Body of pancreas (tissue), 4 donors: ENCODE data around the gene ZNF681. TPM values are rescaled to one million over a fixed set of nuclear protein-coding genes. Genes with fewer than 3 reads are reported as not detected.

Source experiments
- ATAC-seq: fragments of 150-250 bp; one replicate; pipeline ENCODE4 v1.9.1; 2016
- DNase-seq, 4 donors: peaks; one replicate each; pipeline ENCODE4 v3.0.0-alpha.2; 2019
- H3K27ac ChIP-seq, 4 donors: fragments of 200-600 bp; sonication (generic); 1 replicate in 3 of 4; 2 replicates in 1 of 4; pipeline versions ENCODE4 v1.5.1 to v1.6.1; 2016 to 2019; ENCODE audit warnings: mild to moderate bottlenecking in 1 of 4, mixed read lengths in 1 of 4, moderate library complexity in 1 of 4
- H3K27me3 ChIP-seq, 2 donors: fragments of 200-600 bp; sonication (generic); one replicate each; pipeline ENCODE4 v1.6.0; 2016; ENCODE audit warnings: mild to moderate bottlenecking in 1 of 2
- H3K36me3 ChIP-seq, 2 donors: fragments of 200-600 bp; sonication (generic); replicated peaks in 1 of 2; 2 replicates each; pipeline ENCODE4 v1.5.1; 2016; ENCODE audit warnings: low read depth in 2 of 2; ENCODE audit not compliant: insufficient read depth in 1 of 2
- H3K4me1 ChIP-seq: fragments of 200-600 bp; sonication (generic); one replicate; pipeline ENCODE4 v1.6.0; 2016
- H3K4me3 ChIP-seq, 2 donors: fragments of 200-600 bp; sonication (generic); 1 replicate in 1 of 2; 2 replicates in 1 of 2; pipeline ENCODE4 v1.5.1; 2016 to 2019
- H3K9me3 ChIP-seq, 3 donors: fragments of 200-600 bp; sonication (generic); 1 replicate in 2 of 3; 2 replicates in 1 of 3; pipeline ENCODE4 v1.5.1; 2016
- POLR2A ChIP-seq, 3 donors: fragments of 450-650 bp; IDR thresholded peaks; one replicate each; pipeline ENCODE4 v1.6.1; 2016; ENCODE audit warnings: antibody characterized with exemption in 3 of 3, mild to moderate bottlenecking in 2 of 3
- WGBS, 2 donors: methylation state at CpG; one replicate each; pipeline ENCODE4 v1.1.5; 2017; 5-methylcytosine and 5-hydroxymethylcytosine counted together
- intact Hi-C: fragments of 100-400 bp; cut with DNase I; formaldehyde crosslinking; loops from one replicate; pipeline ENCODE4 v1.15.1; 2023
- total RNA-seq, 2 donors: library from RNA; depleted of rRNA; stranded (reverse); fragments of >200 nt; gene quantifications; one replicate each; pipeline ENCODE4 v1.1.0, GENCODE V29; 2016
- TF ChIP-seq, protein P1 (sequence below), 7 experiments: fragments of 450-650 bp in 4 of 7; fragments of 200-600 bp in 3 of 7; sonication (generic) in 3 of 7; IDR thresholded peaks; one replicate each; pipeline ENCODE4 v1.5.1; 2016 to 2019; ENCODE audit warnings: antibody characterized with exemption in 7 of 7

The ZNF681 gene
- total RNA-seq, 2 donors from 2014 or later = 0.99 to 2.1 TPM

DNA sequence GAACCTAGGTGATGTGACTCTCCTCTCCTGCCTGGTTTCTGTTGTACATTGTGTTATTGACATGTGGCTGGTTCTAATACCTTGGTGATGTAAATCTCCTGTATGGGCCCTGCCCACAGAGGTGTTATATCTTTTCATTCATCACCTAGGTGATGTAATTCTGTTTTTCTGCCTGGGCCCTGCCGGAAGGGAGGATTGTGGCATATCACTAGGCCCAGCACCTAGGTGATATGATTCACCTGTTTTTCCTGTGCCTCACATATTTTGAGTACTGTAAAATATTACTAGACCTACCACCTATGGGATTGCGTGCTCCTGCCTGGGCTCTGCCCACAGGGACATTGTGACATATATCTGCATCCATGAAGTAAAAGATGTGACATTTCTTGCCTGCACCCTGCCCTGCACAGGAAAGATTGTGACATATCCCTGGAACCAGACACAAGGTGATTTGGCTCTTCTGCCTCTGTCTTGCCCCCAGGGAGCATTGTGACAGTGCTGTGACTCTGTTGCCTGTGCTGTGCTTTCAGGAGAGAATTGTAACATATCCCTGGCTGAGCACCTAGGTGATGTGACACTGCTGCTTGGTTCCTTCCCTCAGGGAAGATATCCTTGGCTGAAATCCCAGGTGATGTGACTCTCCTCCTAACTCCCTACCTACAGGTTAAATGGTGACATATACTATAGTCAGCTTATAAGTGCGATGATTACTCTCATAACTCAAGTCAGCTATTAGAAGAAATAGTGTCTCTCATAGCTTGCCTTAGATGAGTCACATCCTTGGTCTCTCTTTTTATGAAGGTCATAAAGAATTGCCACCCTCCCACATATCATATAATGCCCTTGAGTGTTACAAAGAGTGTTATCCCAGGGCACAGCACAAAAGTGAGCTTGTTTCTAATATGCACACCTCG, 13.3 kb upstream of the ZNF681 start:
- no peak for ATAC-seq
- no peak for TF ChIP-seq POLR2A (IDR thresholded peaks at IDR 0.05)
- TF ChIP-seq, protein P1, sequence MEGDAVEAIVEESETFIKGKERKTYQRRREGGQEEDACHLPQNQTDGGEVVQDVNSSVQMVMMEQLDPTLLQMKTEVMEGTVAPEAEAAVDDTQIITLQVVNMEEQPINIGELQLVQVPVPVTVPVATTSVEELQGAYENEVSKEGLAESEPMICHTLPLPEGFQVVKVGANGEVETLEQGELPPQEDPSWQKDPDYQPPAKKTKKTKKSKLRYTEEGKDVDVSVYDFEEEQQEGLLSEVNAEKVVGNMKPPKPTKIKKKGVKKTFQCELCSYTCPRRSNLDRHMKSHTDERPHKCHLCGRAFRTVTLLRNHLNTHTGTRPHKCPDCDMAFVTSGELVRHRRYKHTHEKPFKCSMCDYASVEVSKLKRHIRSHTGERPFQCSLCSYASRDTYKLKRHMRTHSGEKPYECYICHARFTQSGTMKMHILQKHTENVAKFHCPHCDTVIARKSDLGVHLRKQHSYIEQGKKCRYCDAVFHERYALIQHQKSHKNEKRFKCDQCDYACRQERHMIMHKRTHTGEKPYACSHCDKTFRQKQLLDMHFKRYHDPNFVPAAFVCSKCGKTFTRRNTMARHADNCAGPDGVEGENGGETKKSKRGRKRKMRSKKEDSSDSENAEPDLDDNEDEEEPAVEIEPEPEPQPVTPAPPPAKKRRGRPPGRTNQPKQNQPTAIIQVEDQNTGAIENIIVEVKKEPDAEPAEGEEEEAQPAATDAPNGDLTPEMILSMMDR (IDR thresholded peaks at IDR 0.05) = no peak
- WGBS, 2 donors = 93 to 95% methylated on average over 4 of the region's 4 CpGs
- H3K4me3 ChIP-seq = no peak overlapping the region
- no peaks in the 10 kb centered on the region for H3K9me3 ChIP-seq
- no peaks in the 10 kb centered on the region for H3K27me3 ChIP-seq
- H3K36me3 ChIP-seq = no peaks in the 10 kb centered on the region
- intact Hi-C loops = no loop called here
- H3K4me1 ChIP-seq = no peaks in the 10 kb centered on the region
- DNase-seq = no peak
- H3K27ac ChIP-seq = no peak overlapping the region

DNA sequence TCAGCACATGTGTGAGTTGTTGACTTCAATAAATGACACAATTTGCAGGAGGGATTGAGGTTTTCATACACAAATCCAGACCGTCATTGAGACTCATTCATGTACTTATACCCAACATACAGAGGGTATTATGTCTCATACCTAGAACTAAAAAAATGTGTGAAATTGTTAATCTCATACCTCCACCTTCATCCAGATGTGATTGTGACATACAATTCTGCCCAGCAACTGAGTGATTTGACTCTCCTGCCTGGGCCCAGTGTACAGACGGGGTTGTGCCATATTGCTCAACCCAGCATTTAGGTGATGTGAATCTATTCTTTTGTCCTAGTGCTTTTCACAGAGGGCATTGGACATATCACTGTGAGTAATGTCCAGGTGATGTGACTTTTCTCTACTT, 12.6 kb upstream of the ZNF681 start:
- Histone ChIP-seq H3K27me3 (no peaks in the 10 kb centered on the region), H3K9me3 (no peaks in the 10 kb centered on the region), H3K4me1 (no peaks in the 10 kb centered on the region), H3K4me3 (no peak overlapping the region), H3K36me3 (no peaks in the 10 kb centered on the region), H3K27ac (no peak overlapping the region)
- WGBS, 2 donors = 88 to 94% methylated on average over 2 of the region's 2 CpGs
- intact Hi-C loops = no loop called here
- ATAC-seq (no peak), DNase-seq (no peak)
- no peak for TF ChIP-seq POLR2A (IDR thresholded peaks at IDR 0.05)

DNA sequence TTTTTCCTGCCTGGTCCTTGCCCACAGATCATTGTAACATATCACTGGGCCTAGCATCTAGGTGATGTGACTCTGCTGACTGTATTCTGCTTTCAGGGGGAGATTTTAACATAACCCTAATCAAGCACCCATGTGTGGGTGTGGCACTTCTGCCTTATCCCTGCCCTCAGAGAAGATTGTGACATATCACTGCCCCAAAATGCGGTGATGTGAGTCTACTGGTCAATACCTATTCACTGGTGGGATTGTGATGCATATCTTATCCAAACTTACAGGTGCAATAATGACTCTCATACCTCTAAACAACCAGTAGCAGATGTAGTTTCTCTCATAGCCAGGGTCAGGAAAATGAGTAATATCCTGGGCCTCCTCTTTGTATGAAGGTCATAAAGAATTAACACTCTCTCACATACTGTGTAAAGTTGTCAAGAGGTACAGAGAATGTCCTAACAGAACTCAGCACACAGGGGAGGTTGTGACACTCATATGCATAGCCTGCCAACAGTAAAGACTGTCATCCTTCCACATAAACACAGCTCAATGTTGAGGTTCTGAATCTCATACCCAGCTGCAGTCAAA, 12.1 kb upstream of the ZNF681 start:
- Histone ChIP-seq H3K4me3 (no peak overlapping the region), H3K36me3 (no peaks in the 10 kb centered on the region), H3K27ac (no peak overlapping the region), H3K27me3 (no peaks in the 10 kb centered on the region), H3K4me1 (no peaks in the 10 kb centered on the region), H3K9me3 (no peaks in the 10 kb centered on the region)
- no peak for DNase-seq
- no peak for ATAC-seq
- WGBS, 2 donors = 43 to 50% methylated on average over 1 of the region's 1 CpG
- intact Hi-C loops = no loop called here
- TF ChIP-seq, protein P1 (IDR thresholded peaks at IDR 0.05) = no peak
- TF ChIP-seq POLR2A (IDR thresholded peaks at IDR 0.05) = no peak

DNA sequence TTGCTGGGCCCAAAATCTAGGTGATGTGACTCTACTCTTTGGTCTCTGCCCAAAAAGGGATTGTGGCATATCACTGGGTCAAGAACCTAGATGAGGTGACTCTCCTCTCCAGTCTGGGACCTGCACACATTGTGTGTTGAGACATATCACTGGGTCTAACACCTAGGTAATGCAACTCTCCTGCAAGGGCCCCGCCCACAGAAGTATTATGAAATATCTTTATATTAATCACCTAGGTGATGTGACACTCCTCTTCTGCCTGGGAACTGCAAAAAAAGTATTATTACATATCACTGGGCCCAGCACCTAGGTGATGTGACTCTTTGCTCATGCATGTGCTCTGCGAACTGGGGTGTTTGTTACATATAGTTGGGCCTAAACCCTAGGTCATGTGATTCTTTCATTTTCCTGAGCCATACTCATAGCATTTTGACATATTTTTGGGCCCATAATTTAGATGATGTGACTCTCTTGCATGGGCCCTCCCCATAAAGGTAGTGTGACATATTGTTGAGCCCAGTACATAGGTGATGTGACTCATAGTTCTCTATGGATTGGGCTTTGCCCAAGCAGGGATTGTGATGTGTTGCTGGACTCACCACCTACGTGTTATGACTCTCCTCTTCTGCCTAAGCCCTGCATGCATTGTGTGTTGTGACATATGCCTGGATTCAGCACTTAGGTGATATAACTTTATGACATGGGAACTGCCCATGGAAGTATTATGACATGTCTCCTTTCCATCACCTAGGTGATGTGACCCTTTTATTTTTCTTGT, 11.2 kb upstream of the ZNF681 start:
- WGBS, 2 donors = 96 to 97% methylated on average over 3 of the region's 3 CpGs

More for the DNA sequence above, 11.2 kb upstream of the ZNF681 start:
- intact Hi-C loops = loop anchor here (10.0 kb wide), 1 partner anchor 275 kb away; no protein-coding TSS in a partner anchor
- TF ChIP-seq POLR2A (IDR thresholded peaks at IDR 0.05) = no peak
- TF ChIP-seq, protein P1 (IDR thresholded peaks at IDR 0.05) = no peak
- H3K9me3 ChIP-seq = no peaks in the 10 kb centered on the region
- H3K4me1 ChIP-seq = peaks cover under 1% of the 10 kb centered on the region
- no peak for DNase-seq
- no peaks in the 10 kb centered on the region for H3K27me3 ChIP-seq
- H3K36me3 ChIP-seq = no peaks in the 10 kb centered on the region
- peak; percentile 12 for ATAC-seq
- H3K27ac ChIP-seq = no peak overlapping the region
- H3K4me3 ChIP-seq = no peak overlapping the region
